SK-N-SH (cell line): ENCODE measurements around the gene DGKD. TPM values are rescaled to one million over a fixed set of nuclear protein-coding genes. Genes with fewer than 3 reads are reported as not detected.

Experiments
- CTCF ChIA-PET: fragments of 300-600, 350-600 bp; formaldehyde crosslinking; extraction: SDS; loops from one replicate; lab custom pipeline; 2021; lab: Yijun Ruan, JAX
- POLR2A ChIA-PET: fragments of 350-600 bp; sonication (Branson Sonifier 250); formaldehyde crosslinking; extraction: SDS; loops from one replicate; lab custom pipeline; 2020; ENCODE audit warnings: antibody characterized with exemption, inconsistent platforms; lab: Yijun Ruan, JAX
- DNase-seq: peaks from one replicate; pipeline ENCODE4 v3.0.0; 2012
- H2AFZ ChIP-seq: fragments of 200-600 bp; sonication (generic); 2 replicates; pipeline ENCODE4 v1.8.1; 2016; ENCODE audit warnings: antibody characterized with exemption, mild to moderate bottlenecking, low read depth
- H3F3A ChIP-seq: fragments of 200-600 bp; sonication (generic); replicated peaks from 2 replicates; pipeline ENCODE3; 2016; ENCODE audit warnings: antibody characterized with exemption, mild to moderate bottlenecking; ENCODE audit not compliant: insufficient read depth
- H3K27ac ChIP-seq, 2 experiments: fragments of 200-500 bp in 1 of 2; fragments of 200-600 bp in 1 of 2; sonication (Bioruptor generic) in 1 of 2; sonication (generic), shearing (Covaris generic) in 1 of 2; 2 replicates each; pipeline versions ENCODE4 v1.5.1 to v1.6.1; 2014 to 2016; ENCODE audit warnings: low read depth in 2 of 2, inconsistent platforms in 1 of 2, low read length in 1 of 2, mild to moderate bottlenecking in 1 of 2, mixed read lengths in 1 of 2
- H3K27me3 ChIP-seq: fragments of 200-600 bp; sonication (generic), shearing (Covaris generic); 2 replicates; pipeline ENCODE4 v1.6.1; 2016; ENCODE audit warnings: mixed run types; ENCODE audit not compliant: insufficient read depth
- H3K36me3 ChIP-seq, 2 experiments: fragments of 200-500 bp in 1 of 2; fragments of 200-600 bp in 1 of 2; sonication (Bioruptor generic) in 1 of 2; sonication (generic) in 1 of 2; replicated peaks in 1 of 2; 2 replicates each; pipeline versions ENCODE3 to v1.5.1; 2014 to 2016; ENCODE audit warnings: low read length in 1 of 2, mild to moderate bottlenecking in 1 of 2; ENCODE audit not compliant: insufficient read depth in 2 of 2, control insufficient read depth in 1 of 2
- H3K4me1 ChIP-seq, 2 experiments: fragments of 200-500 bp in 1 of 2; fragments of 200-600 bp in 1 of 2; sonication (Bioruptor generic) in 1 of 2; sonication (generic), shearing (Covaris generic) in 1 of 2; 2 replicates each; pipeline versions ENCODE4 v1.5.1 to v1.6.1; 2014 to 2016; ENCODE audit warnings: low read depth in 1 of 2, low read length in 1 of 2, mixed run types in 1 of 2; ENCODE audit not compliant: insufficient read depth in 2 of 2, control insufficient read depth in 1 of 2
- H3K4me2 ChIP-seq: fragments of 200-600 bp; sonication (generic), shearing (Covaris generic); 2 replicates; pipeline ENCODE4 v1.6.1; 2017; ENCODE audit warnings: mixed run types
- H3K4me3 ChIP-seq, 2 experiments: fragments of 200-500 bp in 1 of 2; fragments of 200-600 bp in 1 of 2; sonication (Bioruptor generic) in 1 of 2; sonication (generic), shearing (Covaris generic) in 1 of 2; 2 replicates each; pipeline versions ENCODE4 v1.5.1 to v1.8.1; 2014 to 2016; ENCODE audit warnings: low read depth in 2 of 2, inconsistent platforms in 1 of 2, low read length in 1 of 2, mild to moderate bottlenecking in 1 of 2, mixed read lengths in 1 of 2, moderate library complexity in 1 of 2
- H3K79me2 ChIP-seq: fragments of 200-600 bp; sonication (generic); 2 replicates; pipeline ENCODE4 v1.8.1; 2017; ENCODE audit warnings: mild to moderate bottlenecking; ENCODE audit not compliant: insufficient read depth
- H3K9ac ChIP-seq: fragments of 200-600 bp; sonication (generic); 2 replicates; pipeline ENCODE4 v1.6.1; 2017; ENCODE audit warnings: mixed run types
- H3K9me2 ChIP-seq: fragments of 200-600 bp; sonication (generic); 2 replicates; pipeline ENCODE4 v1.6.1; 2017; ENCODE audit warnings: mixed run types
- H3K9me3 ChIP-seq: fragments of 200-600 bp; sonication (generic); 2 replicates; pipeline ENCODE4 v1.6.1; 2017; ENCODE audit warnings: mixed run types, mild to moderate bottlenecking, moderate library complexity
- H4K20me1 ChIP-seq: fragments of 200-600 bp; sonication (generic); 2 replicates; pipeline ENCODE4 v1.6.1; 2017; ENCODE audit warnings: mild to moderate bottlenecking, mixed run types; ENCODE audit not compliant: insufficient read depth
- ELF1 ChIP-seq: IDR thresholded peaks from 2 replicates; pipeline ENCODE4 v1.4.0; 2012
- FOXM1 ChIP-seq: IDR thresholded peaks from 2 replicates; pipeline ENCODE4 v1.4.0; 2012; ENCODE audit warnings: low read depth, mild to moderate bottlenecking
- GABPA ChIP-seq: IDR thresholded peaks from 2 replicates; pipeline ENCODE4 v1.4.0; 2012; ENCODE audit warnings: low read depth, mild to moderate bottlenecking
- JUND ChIP-seq: IDR thresholded peaks from 2 replicates; pipeline ENCODE4 v1.4.0; 2012
- MEF2A ChIP-seq: IDR thresholded peaks from 2 replicates; pipeline ENCODE4 v1.4.0; 2012; ENCODE audit warnings: low read depth, borderline replicate concordance
- RXRA ChIP-seq: IDR thresholded peaks from 2 replicates; pipeline ENCODE4 v1.4.0; 2012; ENCODE audit warnings: low read depth, mild to moderate bottlenecking, borderline replicate concordance
- SIN3A ChIP-seq: IDR thresholded peaks from 2 replicates; pipeline ENCODE4 v1.6.1; 2012; ENCODE audit warnings: low read depth, mild to moderate bottlenecking, low read length, moderate library complexity, borderline replicate concordance
- WGBS: methylation state at CpG from one replicate; pipeline ENCODE4 v1.1.6; 2017; ENCODE audit warnings: low lambda C conversion rate; 5-methylcytosine and 5-hydroxymethylcytosine counted together
- polyA plus RNA-seq, 3 experiments: library from polyadenylated mRNA; depleted of rRNA; stranded (reverse); fragments of >200 nt; gene quantifications; 2 replicates each; pipeline ENCODE4 v1.2.3, GENCODE V29; 2012
- TF ChIP-seq, protein P1 (sequence below): IDR thresholded peaks from 2 replicates; pipeline ENCODE4 v1.6.1; 2012; ENCODE audit warnings: mild to moderate bottlenecking, low read depth, low read length, moderate library complexity
- TF ChIP-seq, protein P2 (sequence below): fragments of 150-350 bp; IDR thresholded peaks from 2 replicates; pipeline ENCODE4 v1.6.1; 2016; ENCODE audit warnings: mild to moderate bottlenecking, low read depth, low read length
- TF ChIP-seq, protein P3 (sequence below): IDR thresholded peaks from 2 replicates; pipeline ENCODE4; 2012

DGKD gene
- polyA plus RNA-seq, 1 of the 3 experiments (the other 2 are of a cell fraction): 21.7 TPM

DNA sequence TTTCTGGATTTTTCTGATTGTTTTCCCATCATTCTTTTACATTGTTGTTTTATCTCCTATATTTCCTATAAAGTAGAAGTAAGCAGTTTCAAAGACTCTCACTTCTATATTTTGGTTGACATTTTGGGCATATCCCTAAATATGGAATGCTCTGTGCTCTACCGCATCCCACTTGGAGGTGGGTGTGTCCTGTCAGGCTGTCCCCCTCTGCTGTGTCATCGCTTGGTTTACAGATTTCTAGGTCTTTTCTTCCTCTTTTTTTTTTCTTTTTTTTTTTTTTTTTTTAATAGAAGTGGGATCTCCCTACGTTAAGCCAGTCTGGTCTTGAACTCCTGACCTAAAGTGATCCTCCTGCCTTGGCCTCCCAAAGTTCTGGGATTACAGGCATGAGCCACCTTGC lies 13.3 kb downstream of the DGKD start:
- no peak overlapping the region for H3K9ac ChIP-seq
- H3K27me3 ChIP-seq: no peaks in the 10 kb centered on the region
- TF ChIP-seq FOXM1 (no peak), RXRA (no peak), GABPA (no peak), JUND (no peak)
- TF ChIP-seq, protein P1, sequence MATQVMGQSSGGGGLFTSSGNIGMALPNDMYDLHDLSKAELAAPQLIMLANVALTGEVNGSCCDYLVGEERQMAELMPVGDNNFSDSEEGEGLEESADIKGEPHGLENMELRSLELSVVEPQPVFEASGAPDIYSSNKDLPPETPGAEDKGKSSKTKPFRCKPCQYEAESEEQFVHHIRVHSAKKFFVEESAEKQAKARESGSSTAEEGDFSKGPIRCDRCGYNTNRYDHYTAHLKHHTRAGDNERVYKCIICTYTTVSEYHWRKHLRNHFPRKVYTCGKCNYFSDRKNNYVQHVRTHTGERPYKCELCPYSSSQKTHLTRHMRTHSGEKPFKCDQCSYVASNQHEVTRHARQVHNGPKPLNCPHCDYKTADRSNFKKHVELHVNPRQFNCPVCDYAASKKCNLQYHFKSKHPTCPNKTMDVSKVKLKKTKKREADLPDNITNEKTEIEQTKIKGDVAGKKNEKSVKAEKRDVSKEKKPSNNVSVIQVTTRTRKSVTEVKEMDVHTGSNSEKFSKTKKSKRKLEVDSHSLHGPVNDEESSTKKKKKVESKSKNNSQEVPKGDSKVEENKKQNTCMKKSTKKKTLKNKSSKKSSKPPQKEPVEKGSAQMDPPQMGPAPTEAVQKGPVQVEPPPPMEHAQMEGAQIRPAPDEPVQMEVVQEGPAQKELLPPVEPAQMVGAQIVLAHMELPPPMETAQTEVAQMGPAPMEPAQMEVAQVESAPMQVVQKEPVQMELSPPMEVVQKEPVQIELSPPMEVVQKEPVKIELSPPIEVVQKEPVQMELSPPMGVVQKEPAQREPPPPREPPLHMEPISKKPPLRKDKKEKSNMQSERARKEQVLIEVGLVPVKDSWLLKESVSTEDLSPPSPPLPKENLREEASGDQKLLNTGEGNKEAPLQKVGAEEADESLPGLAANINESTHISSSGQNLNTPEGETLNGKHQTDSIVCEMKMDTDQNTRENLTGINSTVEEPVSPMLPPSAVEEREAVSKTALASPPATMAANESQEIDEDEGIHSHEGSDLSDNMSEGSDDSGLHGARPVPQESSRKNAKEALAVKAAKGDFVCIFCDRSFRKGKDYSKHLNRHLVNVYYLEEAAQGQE: no peak
- TF ChIP-seq, protein P2, sequence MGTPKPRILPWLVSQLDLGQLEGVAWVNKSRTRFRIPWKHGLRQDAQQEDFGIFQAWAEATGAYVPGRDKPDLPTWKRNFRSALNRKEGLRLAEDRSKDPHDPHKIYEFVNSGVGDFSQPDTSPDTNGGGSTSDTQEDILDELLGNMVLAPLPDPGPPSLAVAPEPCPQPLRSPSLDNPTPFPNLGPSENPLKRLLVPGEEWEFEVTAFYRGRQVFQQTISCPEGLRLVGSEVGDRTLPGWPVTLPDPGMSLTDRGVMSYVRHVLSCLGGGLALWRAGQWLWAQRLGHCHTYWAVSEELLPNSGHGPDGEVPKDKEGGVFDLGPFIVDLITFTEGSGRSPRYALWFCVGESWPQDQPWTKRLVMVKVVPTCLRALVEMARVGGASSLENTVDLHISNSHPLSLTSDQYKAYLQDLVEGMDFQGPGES: no peak
- no peaks in the 10 kb centered on the region; a peak in 1 of 4 replicates for H3K4me1 ChIP-seq
- H2AFZ ChIP-seq: no peak overlapping the region
- H3K4me3 ChIP-seq: no peak overlapping the region
- CTCF ChIA-PET: no interaction called here
- no peak overlapping the region for H3K27ac ChIP-seq
- peaks cover 0 to 17% of the 10 kb centered on the region in 2 experiments for H3K36me3 ChIP-seq
- DNase-seq: no peak
- H3K9me3 ChIP-seq: no peaks in the 10 kb centered on the region; the same call in 1 of the 2 replicates
- no peak overlapping the region for H3K4me2 ChIP-seq
- WGBS: 96% methylated on average over 3 of the region's 3 CpGs
- POLR2A ChIA-PET: no interaction called here
- H3K79me2 ChIP-seq: peaks cover 43% of the 10 kb centered on the region
- H3F3A ChIP-seq: no peaks in the 10 kb centered on the region
- no peaks in the 10 kb centered on the region for H4K20me1 ChIP-seq
- H3K9me2 ChIP-seq: no peaks in the 10 kb centered on the region

DNA sequence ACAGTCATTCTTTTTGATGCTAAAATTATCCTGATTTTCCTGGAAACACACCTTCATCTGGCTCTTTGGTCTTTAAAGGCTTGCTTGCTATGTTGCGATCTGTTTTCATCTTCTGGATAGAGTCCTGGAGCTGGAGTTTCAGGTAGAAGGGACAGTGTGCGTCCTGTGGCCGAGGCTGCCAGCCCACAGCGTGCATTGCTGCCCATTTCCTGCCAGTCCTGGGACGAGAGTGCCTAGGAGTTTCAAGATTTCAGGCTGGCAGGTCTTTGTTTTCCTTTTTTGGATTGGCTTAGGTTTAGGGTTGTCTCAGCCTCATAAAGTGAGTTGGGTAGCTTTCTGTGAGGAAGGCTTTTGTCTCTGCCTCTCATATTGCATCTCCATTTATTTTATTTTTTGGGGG lies 14.5 kb downstream of the DGKD start:
- no peak for DNase-seq
- Histone ChIP-seq H3K4me1 (no peaks in the 10 kb centered on the region; a peak in 1 of 4 replicates), H3K4me3 (no peak overlapping the region), H3K27me3 (no peaks in the 10 kb centered on the region), H3K36me3 (peaks cover 0 to 20% of the 10 kb centered on the region in 2 experiments), H2AFZ (no peak overlapping the region), H3K9me2 (no peaks in the 10 kb centered on the region), H4K20me1 (no peaks in the 10 kb centered on the region), H3K27ac (no peak overlapping the region), H3K9me3 (no peaks in the 10 kb centered on the region)
- CTCF ChIA-PET: interaction anchor here (1.5 to 1.6 kb wide), 2 partner anchors 74 to 75 kb away, joined by 3 read pairs; no protein-coding TSS in a partner anchor
- WGBS: 95% methylated on average over 5 of the region's 5 CpGs
- no peak for TF ChIP-seq SIN3A
- TF ChIP-seq, protein P3, sequence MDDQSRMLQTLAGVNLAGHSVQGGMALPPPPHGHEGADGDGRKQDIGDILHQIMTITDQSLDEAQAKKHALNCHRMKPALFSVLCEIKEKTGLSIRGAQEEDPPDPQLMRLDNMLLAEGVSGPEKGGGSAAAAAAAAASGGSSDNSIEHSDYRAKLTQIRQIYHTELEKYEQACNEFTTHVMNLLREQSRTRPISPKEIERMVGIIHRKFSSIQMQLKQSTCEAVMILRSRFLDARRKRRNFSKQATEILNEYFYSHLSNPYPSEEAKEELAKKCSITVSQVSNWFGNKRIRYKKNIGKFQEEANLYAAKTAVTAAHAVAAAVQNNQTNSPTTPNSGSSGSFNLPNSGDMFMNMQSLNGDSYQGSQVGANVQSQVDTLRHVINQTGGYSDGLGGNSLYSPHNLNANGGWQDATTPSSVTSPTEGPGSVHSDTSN: no peak
- no peak for TF ChIP-seq MEF2A
- TF ChIP-seq, protein P1: no peak
- no peak for TF ChIP-seq ELF1
- TF ChIP-seq FOXM1: no peak
- TF ChIP-seq, all 33 proteins: peak for 0
- H3K79me2 ChIP-seq: peaks cover 43% of the 10 kb centered on the region
- POLR2A ChIA-PET: no interaction called here
- no peaks in the 10 kb centered on the region for H3F3A ChIP-seq
- no peak overlapping the region for H3K9ac ChIP-seq
- no peak overlapping the region for H3K4me2 ChIP-seq
